ENCODE results near the gene CCDC12.
"Not testable (repeated sequence)": the region's sequence is repeated elsewhere in the genome, so short reads cannot be mapped to it uniquely, and the experiment has no call there.

Gene CCDC12

DNA sequence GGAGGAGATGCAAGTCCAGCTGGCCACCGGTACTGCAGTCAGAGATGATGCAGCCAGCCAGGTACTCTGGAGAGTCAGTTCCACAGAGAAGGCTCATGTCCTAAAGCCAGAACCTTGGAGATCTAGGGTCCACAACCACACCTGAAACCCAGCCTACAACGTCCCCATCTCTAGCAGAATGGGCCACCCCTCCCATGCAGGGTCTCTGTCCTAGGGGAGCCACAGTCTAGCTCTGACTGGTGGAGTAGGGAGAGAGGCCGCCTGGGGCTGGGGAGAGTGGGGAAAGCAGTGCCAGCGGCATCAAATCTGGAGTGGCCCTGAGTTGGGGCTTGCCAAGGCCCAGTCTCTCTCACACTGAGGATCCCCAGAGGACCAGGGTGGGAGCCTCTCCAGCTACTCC, 55.5 kb downstream of the CCDC12 start:
- no peak for DNase-seq

DNA sequence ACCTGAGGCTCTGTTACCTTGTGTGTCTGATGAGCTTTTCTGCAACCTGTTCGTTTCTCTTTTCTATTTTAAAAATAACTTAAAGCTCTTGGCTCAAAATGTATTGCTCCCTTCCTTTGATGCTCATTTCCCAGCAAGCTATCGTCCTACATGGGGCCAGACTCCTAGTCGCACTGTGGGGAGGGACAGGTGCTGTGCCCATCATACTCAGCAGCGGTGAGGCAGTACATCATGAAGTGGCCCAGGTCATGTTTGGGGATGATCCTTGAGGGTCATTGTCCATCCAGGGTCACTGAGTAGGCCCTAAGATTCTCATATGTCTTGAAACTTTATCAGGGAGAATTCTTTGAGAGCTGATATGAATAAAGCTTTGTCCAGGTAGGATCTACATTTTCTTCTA, 57.9 kb downstream of the CCDC12 start:
- DNase-seq = no peak

- no peak for DNase-seq
Measured at GRCh38 chr3:46918202-46918601, 58.3 kb downstream of the CCDC12 start.

DNA sequence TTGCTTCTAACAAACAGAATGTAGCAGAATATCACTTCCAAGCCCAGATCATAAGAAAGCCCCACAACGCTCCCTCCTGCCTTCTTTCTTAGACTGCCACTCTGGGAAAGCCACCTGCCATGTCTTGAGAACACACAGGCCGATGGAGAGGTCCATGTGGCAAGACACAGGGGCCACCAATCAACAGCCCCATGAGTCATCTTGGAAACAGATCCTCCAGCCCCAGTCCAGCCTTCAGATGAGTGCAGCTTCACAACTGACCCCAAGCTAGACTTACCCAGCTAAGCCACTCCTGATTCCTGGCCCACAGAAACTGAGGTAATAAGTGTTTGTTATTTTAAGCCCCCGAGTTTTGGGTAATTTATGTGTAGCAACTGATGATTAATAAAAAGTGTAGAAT, 59.3 kb downstream of the CCDC12 start:
- DNase-seq = no peak

DNA sequence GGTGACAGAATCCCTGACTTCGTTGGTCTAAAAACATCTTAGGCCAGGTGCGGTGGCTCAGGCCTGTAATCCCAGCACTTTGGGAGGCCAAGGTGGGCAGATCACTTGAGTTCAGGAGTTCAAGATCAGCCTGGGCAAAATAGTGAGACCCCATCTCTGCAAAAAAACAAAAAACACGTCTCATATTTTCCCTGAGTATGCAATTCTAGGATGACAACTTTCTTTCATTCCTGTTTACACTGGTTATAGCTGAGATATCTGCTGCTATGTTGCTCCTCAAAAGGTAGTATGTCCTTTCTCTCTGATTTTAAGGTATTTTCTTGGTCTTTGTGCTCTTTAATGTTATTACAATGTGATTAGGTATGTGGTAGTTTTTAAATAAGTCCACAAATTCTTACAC, 59.7 kb downstream of the CCDC12 start:
- no peak for DNase-seq

GRCh38 chr3:46916278-46916677, 60.3 kb downstream of the CCDC12 start:
- DNase-seq = no peak

GRCh38 chr3:46915297-46915822, 61.2 kb downstream of the CCDC12 start:
- DNase-seq = no peak

GRCh38 chr3:46914849-46915248, 61.7 kb downstream of the CCDC12 start:
- no peak for DNase-seq

DNA sequence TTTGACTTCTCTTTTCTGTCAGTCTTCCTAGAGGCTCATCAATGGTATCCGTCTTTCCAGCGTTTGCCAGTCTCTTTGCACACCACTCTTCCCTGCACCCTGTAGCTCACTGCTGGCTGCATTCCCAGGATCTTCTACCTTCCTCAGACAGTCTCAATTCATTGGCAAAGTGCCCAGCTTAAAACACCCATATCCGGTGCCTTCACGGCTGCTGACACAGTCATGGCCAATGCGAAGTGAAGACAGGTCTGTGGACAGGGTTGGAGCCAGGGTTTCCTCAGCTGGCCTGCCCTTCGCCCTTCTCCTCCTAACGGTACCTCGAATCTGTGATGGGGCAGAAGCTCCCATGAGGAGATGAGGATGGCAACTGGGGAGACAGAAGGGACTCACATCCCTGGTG, 62.9 kb downstream of the CCDC12 start:
- peak in 1 of 2 experiments; percentile 56 for DNase-seq

DNA sequence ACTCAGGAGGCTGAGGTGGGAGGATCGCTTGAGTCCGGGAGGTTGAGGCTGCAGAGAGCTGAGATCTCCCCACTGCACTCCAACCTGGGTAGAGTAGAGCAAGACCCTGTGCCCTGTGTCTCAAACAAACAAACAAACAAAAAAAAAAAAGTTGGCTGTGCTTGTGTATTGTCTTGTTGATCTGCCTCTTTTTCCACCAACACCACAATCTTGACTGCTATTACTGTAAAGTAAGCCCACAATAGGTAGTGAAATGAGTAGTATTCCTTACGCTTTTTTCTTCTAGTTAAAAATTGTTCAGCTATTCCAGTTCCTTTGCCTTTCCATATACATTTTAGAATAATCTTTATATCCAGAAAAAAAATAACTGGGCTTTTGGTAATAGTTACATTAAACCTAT, 63.6 kb downstream of the CCDC12 start:
- no peak for DNase-seq

GRCh38 chr3:46910914-46911313, 65.6 kb downstream of the CCDC12 start:
- DNase-seq = not testable (repeated sequence)

DNA sequence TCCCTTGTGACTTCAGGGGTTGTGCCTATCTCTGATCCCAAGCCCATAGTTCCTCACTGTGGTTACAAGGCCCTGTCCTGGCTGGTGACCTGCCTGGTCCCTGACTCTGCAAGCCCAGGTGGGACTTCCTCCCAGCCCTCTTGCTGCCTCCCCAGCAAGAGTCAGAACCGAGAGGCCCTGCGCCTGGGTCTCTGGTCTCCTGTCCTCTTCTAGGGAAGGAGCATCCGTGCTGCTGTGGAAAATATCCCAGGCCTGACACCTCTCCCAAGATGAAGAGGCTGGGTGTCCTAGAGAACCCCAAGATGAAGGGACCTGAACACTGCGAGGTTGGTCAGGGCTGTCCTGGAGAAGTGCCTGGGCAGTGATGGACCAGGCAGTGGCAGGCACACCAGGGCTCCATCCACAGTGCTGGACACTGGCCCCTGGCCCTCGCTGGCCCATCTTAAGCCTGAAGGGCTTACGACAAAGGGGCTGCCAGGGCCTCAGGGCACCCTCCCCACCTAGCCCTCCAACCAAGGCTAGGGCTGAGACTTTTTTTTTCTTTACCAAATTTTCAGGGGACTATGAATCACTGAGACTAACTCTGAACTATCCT, 66.3 kb downstream of the CCDC12 start:
- DNase-seq = no peak

DNA sequence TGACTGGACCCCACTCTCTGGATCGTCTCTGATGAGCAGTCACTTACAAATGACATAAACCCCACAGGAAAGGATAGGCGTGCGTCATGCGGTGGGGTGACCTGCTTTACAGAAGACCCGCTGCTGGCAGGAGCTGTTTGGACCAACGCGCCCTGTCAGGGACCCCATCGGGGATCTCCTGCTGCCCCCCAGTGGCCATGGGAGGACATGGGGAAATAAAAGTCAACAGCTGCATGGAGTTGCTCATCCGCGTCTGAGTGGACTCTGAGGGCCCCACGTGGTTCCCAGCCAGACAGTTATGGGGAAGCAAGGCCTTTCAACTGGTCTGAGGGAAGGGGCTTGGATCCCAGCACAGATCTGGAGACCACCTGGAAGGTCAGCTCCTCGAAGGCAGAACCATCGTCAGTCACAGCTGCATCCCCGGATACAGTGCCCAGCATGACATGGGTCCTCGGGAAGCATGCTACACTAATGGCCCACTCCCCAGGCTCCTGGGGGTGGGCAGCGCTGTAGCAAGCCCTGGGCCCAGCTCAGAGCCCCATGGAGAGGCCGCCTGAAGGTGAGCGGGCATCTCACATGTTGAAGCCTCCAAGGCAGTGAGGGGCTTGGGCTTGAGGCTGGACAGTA, 66.9 kb downstream of the CCDC12 start:
- peak; percentile 45 to 70 for DNase-seq

DNA sequence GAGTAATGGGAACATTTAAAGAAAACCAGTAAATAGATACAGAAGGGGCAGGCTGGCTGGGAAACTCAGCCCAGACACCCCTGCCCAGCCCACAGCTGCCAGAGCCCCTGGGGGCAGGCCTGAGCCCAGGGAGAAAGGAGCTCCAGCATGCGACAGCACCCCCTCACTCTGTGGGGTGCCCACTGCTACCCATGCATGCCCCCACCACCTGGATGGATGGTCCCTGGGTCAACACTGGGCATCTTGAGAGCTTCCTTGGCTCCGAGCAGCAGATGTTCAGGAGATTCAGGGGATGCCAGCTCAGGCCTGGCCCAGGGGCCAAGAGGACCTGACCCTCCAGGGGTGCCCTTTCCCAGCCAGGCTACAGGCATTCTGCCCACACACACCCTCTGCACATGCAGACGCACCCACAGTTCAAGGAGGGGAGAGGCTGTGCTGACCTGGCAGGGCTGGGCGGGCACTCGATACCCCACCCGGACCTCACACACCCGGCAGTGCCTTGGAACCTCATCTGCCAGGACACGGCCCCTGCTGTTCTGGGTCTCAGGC, 67.5 kb downstream of the CCDC12 start:
- DNase-seq = no peak

- peak in 1 of 2 experiments; percentile 4 for DNase-seq
Measured at GRCh38 chr3:46908294-46908985, 68.1 kb downstream of the CCDC12 start.

DNA sequence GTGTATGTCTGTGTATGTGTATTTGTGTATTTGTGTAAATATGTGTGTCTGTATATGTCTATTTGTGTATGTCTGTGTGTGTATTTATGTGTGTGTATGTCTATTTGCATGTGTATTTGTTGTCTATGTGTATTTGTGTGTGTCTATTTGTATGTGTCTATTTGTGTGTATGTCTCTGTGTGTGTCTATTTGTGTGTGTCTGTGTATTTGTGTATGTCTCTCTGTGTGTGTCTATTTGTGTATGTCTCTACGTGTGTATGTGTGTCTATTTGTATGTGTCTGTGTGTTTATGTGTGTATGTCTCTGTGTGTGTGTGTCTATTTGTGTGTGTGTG, 68.6 kb downstream of the CCDC12 start:
- DNase-seq = no peak

- no peak for DNase-seq
Measured at GRCh38 chr3:46907271-46907670, 69.3 kb downstream of the CCDC12 start.

GRCh38 chr3:46906471-46907058, 70.0 kb downstream of the CCDC12 start:
- DNase-seq = no peak

DNA sequence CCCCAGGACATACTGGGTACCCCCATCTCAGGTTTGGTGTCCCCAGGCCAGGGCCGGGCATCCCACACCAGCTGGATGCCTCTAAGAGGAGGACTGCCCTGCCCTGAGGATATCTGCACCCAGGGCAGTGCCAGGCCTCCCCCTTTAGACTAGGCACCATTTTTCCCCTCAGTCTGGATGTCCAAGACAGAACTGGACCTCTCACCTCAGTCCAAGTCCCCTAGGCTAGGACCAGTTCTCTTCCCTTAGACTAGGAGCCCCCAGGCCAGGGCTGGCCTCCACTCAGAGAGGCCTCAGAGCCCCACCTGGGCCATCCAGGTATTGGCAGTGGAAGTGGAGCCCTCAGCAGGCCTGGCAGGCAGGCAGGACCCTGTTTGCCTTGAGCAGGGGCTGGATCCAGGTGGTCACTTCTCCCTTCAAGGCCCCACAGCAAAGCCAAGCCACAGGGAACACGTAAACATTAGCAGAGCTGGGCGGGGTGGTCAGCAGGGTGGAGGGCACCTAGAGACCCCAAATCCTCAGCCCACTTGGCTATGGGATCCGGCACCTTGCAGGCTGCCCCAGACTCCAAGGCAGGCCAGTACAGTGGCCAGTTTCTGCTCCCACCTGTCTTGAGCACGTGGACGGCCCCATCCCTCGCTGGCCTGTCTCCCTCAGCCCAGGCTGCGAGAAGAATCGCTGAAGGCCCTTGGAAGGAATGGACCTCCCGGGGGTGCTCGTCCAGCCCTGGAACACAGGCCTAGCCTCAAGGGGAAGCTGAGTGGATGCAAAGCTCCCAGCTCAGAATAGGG, 70.7 kb downstream of the CCDC12 start:
- DNase-seq = no peak

GRCh38 chr3:46905213-46905560, 71.4 kb downstream of the CCDC12 start:
- no peak for DNase-seq

GRCh38 chr3:46904303-46905212, 72.0 kb downstream of the CCDC12 start:
- DNase-seq = no peak

Measured in NCI-H446 (cell line).